Activated T-cell treated with anti-CD3 and anti-CD28 coated beads for 24 hours (primary cell): ENCODE results near the gene TBC1D14.

Experiments used
- DNase-seq: peaks from one replicate; pipeline ENCODE4 v3.0.0-alpha.2; 2020; ENCODE audit warnings: low read depth

The TBC1D14 gene

GRCh38 chr4:6953751-6954380, 44.2 kb downstream of the TBC1D14 start:
- no peak for DNase-seq

GRCh38 chr4:6955261-6955911, 45.8 kb downstream of the TBC1D14 start:
- no peak for DNase-seq

GRCh38 chr4:6956087-6956433, 46.4 kb downstream of the TBC1D14 start:
- DNase-seq: no peak

GRCh38 chr4:6956434-6957147, 47.0 kb downstream of the TBC1D14 start:
- no peak for DNase-seq

GRCh38 chr4:6957148-6957520, 47.5 kb downstream of the TBC1D14 start:
- no peak for DNase-seq

- DNase-seq: no peak
Measured at GRCh38 chr4:6957994-6958393, 48.4 kb downstream of the TBC1D14 start.

- DNase-seq: no peak
Measured at GRCh38 chr4:6959261-6959660, 49.6 kb downstream of the TBC1D14 start.

- no peak for DNase-seq
Measured at GRCh38 chr4:6960154-6960553, 50.5 kb downstream of the TBC1D14 start.

- no peak for DNase-seq
Measured at GRCh38 chr4:6960628-6961412, 51.2 kb downstream of the TBC1D14 start.

- DNase-seq: no peak
Measured at GRCh38 chr4:6961496-6962210, 52.0 kb downstream of the TBC1D14 start.

GRCh38 chr4:6962211-6963041, 52.8 kb downstream of the TBC1D14 start:
- DNase-seq: no peak

- no peak for DNase-seq
Measured at GRCh38 chr4:6963139-6963611, 53.5 kb downstream of the TBC1D14 start.

GRCh38 chr4:6964858-6965257, 55.2 kb downstream of the TBC1D14 start:
- no peak for DNase-seq

GRCh38 chr4:6965329-6965728, 55.7 kb downstream of the TBC1D14 start:
- DNase-seq: no peak

- no peak for DNase-seq
Measured at GRCh38 chr4:6967846-6968340, 58.3 kb downstream of the TBC1D14 start.

- no peak for DNase-seq
Measured at GRCh38 chr4:6968496-6968895, 58.9 kb downstream of the TBC1D14 start.

- no peak for DNase-seq
Measured at GRCh38 chr4:6969826-6970800, 60.5 kb downstream of the TBC1D14 start.

- DNase-seq: no peak
Measured at GRCh38 chr4:6971536-6972374, 62.1 kb downstream of the TBC1D14 start.

GRCh38 chr4:6972375-6972650, 62.7 kb downstream of the TBC1D14 start:
- no peak for DNase-seq
